ENCODE results near the gene KCNK7. TPM values are rescaled to one million over a fixed set of nuclear protein-coding genes. Genes with fewer than 3 reads are reported as not detected.

The KCNK7 gene
- total and polyA plus RNA-seq, 2 experiments from 2014 or later: 0.60 TPM; not detected in 1

GRCh38 chr11:65592858-65593517, 2.6 kb downstream of the KCNK7 start:
- H3K27ac Mint-ChIP-seq: no peak overlapping the region
- peak overlapping the region; percentile 81 for H2AFZ ChIP-seq

More at GRCh38 chr11:65592858-65593517, 2.6 kb downstream of the KCNK7 start:
- Histone ChIP-seq H3K4me1 (ENCODE audit: insufficient read depth) (peaks cover 13% of the 10 kb centered on the region; the same call in 1 of the 2 replicates), H3K4me2 (peak overlapping the region; percentile 87), H3K27ac (ENCODE audit: low read depth) (no peak overlapping the region), H3K79me2 (replicated peaks; ENCODE audit: insufficient read depth) (no peaks in the 10 kb centered on the region), H3K36me3 (ENCODE audit: insufficient read depth) (no peaks in the 10 kb centered on the region), H3F3A (replicated peaks; ENCODE audit: low read depth) (peaks cover 26% of the 10 kb centered on the region; the same call in 1 of the 2 replicates), H3K4me3 (peak overlapping the region; percentile 62), H4K20me1 (replicated peaks; ENCODE audit: insufficient read depth) (no peaks in the 10 kb centered on the region), H3K9me2 (ENCODE audit: insufficient read depth) (no peaks in the 10 kb centered on the region), H3K27me3 (ENCODE audit: insufficient read depth) (peaks cover 46% of the 10 kb centered on the region)
- peaks cover 4% of the 10 kb centered on the region; the same call in 1 of the 3 replicates for H3K36me3 Mint-ChIP-seq (ENCODE audit: low read depth)
- ATAC-seq (0 out of 3 replicates have a peak, but pooled peaks have one; percentile 1), DNase-seq (ENCODE audit: low spot score) (no peak)
- peaks cover 44% of the 10 kb centered on the region for H3K27me3 Mint-ChIP-seq (ENCODE audit: insufficient read depth, low read depth, poor library complexity)
- TF ChIP-seq ZNF462 (CRISPR knock-in tag; IDR thresholded peaks at IDR 0.05) (no peak), EZH2phosphoT487 (IDR thresholded peaks at IDR 0.05; ENCODE audit: unreplicated experiment) (no peak), EZH2 (IDR thresholded peaks at IDR 0.05; ENCODE audit: low read depth, unreplicated experiment) (no peak), ZNF114 (CRISPR knock-in tag; IDR thresholded peaks at IDR 0.05) (no peak), CTCF (conservative IDR thresholded peaks at IDR 0.05; ENCODE audit: low read depth in 2 of 2) (no peak), NANOG (IDR thresholded peaks at IDR 0.05; ENCODE audit: borderline replicate concordance) (no peak), JUNB (IDR thresholded peaks at IDR 0.05; ENCODE audit: unreplicated experiment) (no peak), ZNF331 (CRISPR knock-in tag; IDR thresholded peaks at IDR 0.05; ENCODE audit: low read depth) (no peak), STAT1 (IDR thresholded peaks at IDR 0.05; ENCODE audit: unreplicated experiment) (no peak), CREB1 (CRISPR knock-in tag; IDR thresholded peaks at IDR 0.05; ENCODE audit: low read depth) (no peak), POLR2AphosphoS5 (IDR thresholded peaks at IDR 0.05; ENCODE audit: low read depth) (no peak)
- TF ChIP-seq, protein P1, sequence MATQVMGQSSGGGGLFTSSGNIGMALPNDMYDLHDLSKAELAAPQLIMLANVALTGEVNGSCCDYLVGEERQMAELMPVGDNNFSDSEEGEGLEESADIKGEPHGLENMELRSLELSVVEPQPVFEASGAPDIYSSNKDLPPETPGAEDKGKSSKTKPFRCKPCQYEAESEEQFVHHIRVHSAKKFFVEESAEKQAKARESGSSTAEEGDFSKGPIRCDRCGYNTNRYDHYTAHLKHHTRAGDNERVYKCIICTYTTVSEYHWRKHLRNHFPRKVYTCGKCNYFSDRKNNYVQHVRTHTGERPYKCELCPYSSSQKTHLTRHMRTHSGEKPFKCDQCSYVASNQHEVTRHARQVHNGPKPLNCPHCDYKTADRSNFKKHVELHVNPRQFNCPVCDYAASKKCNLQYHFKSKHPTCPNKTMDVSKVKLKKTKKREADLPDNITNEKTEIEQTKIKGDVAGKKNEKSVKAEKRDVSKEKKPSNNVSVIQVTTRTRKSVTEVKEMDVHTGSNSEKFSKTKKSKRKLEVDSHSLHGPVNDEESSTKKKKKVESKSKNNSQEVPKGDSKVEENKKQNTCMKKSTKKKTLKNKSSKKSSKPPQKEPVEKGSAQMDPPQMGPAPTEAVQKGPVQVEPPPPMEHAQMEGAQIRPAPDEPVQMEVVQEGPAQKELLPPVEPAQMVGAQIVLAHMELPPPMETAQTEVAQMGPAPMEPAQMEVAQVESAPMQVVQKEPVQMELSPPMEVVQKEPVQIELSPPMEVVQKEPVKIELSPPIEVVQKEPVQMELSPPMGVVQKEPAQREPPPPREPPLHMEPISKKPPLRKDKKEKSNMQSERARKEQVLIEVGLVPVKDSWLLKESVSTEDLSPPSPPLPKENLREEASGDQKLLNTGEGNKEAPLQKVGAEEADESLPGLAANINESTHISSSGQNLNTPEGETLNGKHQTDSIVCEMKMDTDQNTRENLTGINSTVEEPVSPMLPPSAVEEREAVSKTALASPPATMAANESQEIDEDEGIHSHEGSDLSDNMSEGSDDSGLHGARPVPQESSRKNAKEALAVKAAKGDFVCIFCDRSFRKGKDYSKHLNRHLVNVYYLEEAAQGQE (IDR thresholded peaks at IDR 0.05; ENCODE audit: unreplicated experiment): no peak
- TF ChIP-seq, protein P2, sequence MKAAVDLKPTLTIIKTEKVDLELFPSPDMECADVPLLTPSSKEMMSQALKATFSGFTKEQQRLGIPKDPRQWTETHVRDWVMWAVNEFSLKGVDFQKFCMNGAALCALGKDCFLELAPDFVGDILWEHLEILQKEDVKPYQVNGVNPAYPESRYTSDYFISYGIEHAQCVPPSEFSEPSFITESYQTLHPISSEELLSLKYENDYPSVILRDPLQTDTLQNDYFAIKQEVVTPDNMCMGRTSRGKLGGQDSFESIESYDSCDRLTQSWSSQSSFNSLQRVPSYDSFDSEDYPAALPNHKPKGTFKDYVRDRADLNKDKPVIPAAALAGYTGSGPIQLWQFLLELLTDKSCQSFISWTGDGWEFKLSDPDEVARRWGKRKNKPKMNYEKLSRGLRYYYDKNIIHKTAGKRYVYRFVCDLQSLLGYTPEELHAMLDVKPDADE (IDR thresholded peaks at IDR 0.05): no peak
- no peaks in the 10 kb centered on the region for H3K9me3 Mint-ChIP-seq
- H3K4me1 Mint-ChIP-seq: peaks cover 16% of the 10 kb centered on the region
- peak overlapping the region; percentile 66 for H3K4me3 Mint-ChIP-seq

Data from GM23338 (cell line).